ENCODE data around the gene COLEC12.
"Not testable (repeated sequence)": the region's sequence is repeated elsewhere in the genome, so short reads cannot be mapped to it uniquely, and the experiment has no call there.

COLEC12 gene

GRCh38 chr18:407191-407590 lies 93.3 kb downstream of the COLEC12 start:
- no peak for DNase-seq

DNA sequence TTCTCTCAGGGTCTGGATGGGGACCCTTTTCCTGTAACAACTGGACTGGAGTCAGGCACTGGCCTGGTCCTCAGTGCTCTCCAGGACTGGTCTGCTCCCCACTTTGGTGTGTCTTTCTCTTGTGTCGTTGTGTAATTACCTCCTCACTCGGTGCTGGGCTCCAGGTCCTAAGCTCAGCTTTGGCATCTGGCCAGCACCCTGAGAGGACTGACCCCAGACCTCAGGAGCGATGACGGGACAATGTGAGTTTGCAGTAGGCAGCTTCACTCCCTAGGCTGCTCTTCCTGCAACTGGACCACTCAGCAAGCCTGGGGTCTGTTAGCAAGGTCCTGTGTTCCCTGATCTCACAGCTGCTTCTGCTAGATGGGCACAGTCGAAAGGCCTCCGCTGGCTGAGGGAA lies 93.8 kb downstream of the COLEC12 start:
- DNase-seq = no peak

- not testable (repeated sequence) for DNase-seq
Measured at GRCh38 chr18:405006-405405, 95.5 kb downstream of the COLEC12 start.

DNA sequence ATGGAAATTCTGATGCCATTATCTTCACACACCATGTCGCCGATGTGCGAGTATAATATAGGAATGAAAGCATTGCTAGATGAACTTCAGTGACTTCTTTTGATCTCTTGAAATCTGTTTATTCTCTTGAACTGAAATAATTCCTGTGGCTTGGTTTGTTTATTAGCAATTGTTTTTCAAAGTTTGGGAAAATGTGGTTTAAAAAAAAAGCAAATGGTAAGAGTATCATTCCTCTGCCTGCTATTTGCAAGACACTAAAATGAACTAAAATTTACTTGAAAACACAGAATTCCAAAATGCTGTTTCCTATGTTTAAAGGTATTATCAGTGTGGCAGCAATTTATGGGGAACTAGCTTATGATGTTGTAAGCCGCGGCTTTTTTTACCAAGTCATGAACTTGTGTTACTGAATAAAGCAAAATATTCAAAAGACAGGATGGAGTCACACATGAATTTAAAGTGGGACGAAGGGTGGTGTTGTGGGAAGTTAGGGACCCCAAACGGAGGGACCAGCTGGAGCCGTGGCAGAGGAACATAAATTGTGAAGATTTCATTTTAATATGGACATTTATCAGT lies 96.4 kb downstream of the COLEC12 start:
- DNase-seq = no peak

GRCh38 chr18:402129-402528 lies 98.4 kb downstream of the COLEC12 start:
- DNase-seq = no peak

DNA sequence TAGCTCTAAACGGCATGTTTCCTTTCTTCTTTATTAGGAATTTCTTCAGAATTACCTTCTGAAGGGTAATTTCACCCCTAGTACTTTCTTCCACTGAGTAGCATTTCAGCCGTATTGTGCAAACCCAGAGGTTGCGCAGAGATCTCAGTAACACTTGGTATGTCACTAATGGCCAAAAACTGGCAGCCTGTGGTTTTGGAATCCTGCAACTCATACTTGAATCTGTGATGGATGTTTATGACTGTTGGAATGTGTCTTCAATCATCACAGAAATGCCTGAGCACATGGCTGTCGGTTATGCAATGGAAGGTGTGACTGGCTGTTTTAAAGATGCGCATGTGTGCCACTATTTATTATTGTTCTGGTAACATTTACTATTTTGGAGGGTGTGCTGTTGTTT lies 100.0 kb downstream of the COLEC12 start:
- no peak for DNase-seq

- DNase-seq = no peak
Measured at GRCh38 chr18:399631-400135, 100.8 kb downstream of the COLEC12 start.

DNA sequence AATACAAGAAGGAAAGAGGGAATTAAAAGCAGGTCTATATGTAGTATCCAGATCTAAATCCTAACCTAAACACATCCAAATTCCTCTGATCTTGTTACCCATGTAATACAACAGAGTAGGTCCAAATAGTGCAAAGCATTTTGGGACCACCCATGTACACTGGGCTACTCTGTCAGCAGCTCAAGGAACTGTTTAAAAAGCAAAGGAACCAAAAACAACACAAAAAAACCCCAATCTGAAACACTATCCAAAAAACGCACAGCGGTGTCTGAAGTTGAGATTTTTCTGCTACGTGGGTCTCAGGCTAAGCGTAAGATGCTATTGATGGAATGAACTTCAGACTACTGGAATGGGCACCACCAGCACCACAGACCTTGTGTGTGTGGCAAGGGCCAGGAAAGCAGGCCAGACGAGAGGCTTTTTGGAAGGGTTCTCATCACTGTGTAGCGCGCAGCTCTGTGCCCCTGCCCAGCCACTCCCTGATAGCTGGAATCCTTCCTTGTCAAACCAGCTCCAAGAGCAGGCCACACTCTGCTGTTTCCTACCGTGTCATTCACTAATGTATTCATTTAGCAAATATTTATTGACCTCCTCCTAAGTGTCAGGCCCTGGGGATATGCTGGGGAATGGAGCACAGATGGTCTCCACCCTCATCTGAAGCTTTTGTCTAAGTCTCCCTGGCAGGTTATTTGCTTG lies 101.4 kb downstream of the COLEC12 start:
- DNase-seq = no peak

- no peak for DNase-seq
Measured at GRCh38 chr18:396556-396955, 103.9 kb downstream of the COLEC12 start.

GRCh38 chr18:396251-396555 lies 104.3 kb downstream of the COLEC12 start:
- DNase-seq = no peak

GRCh38 chr18:395456-396250 lies 104.8 kb downstream of the COLEC12 start:
- DNase-seq = no peak

GRCh38 chr18:394987-395362 lies 105.5 kb downstream of the COLEC12 start:
- DNase-seq = no peak

DNA sequence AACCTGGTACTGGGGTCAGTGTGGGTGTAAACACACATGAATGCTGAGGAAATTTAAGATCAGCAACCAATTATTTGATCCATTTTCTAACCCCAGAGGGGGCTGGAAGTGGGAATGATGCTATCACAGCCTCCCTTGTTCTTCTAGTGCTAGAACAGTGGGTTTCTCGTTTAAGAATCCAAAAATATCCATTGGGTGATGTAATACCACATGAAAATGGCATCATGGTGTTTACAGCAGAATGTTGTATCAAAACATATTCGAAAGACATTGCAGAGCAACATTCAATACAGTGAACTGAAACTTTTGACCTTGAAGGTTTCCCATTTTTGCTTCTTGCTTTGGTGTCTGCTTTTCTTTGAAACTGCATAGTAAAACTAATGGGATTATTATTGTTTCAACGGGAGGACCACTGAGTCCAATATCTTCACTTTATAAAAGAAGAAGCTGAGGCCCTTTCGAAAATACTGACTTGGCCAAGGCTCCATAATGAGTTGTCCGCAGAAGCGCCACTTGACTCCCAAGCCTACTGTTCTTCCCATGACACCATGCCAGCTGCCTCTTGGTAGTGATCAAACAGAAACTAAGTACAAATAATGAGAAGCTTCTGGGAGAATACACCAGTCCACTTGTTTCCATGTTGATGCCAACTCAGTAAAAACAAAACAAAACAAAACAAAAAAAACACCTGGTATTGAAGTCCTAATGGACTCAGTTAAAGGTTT lies 106.1 kb downstream of the COLEC12 start:
- DNase-seq = no peak

DNA sequence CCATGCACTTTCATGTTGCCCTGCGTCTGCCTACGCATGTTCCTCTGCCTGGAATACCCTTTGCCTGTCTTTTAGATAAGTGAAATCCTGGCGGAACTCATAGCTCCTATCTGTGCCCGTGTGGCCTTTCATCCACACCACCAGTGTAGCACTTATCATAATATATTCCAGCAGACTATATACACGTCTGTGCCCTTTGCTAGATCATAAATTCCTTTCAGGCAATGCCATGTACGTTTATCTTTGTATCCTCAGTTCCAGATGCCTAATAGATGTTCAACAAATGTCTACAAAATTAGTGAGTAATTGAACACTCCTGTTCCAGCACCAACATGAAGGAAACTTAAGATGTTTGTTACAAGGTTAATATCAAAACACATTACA lies 106.9 kb downstream of the COLEC12 start:
- no peak for DNase-seq

GRCh38 chr18:392928-393573 lies 107.5 kb downstream of the COLEC12 start:
- DNase-seq = no peak

- no peak for DNase-seq
Measured at GRCh38 chr18:390741-391478, 109.6 kb downstream of the COLEC12 start.

DNA sequence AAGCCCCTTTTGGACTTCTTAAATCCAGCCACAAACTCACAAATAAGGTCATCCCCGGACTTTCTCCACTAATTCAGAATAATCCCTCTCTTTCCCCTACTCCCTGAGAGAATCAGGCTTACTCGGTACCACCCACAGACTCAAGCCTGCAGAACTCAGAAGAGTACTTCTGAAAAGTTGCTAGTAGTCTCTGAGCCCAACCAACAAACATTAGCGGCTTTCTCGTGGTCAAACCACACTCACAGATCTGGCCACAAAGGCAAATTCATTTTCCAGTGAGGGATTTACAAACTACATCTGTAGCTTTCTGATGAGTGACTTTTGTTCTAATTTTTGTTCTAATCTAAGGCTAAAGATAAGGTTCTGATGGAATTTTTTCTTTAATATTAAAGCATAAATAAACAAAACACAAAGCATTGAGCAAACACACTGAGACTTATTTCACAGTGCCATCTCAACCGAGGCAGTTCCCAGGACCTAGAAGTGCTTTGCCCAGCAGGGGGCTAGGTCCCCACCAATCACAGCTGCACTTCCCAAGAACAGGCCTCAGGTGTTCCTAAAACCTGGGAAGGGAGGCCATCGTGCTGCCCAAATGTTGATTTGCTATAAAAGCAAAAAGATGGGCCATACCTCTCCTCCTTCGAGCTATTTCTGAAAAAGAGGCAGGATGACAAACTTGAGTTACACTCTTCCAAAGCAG lies 110.7 kb downstream of the COLEC12 start:
- no peak for DNase-seq

DNA sequence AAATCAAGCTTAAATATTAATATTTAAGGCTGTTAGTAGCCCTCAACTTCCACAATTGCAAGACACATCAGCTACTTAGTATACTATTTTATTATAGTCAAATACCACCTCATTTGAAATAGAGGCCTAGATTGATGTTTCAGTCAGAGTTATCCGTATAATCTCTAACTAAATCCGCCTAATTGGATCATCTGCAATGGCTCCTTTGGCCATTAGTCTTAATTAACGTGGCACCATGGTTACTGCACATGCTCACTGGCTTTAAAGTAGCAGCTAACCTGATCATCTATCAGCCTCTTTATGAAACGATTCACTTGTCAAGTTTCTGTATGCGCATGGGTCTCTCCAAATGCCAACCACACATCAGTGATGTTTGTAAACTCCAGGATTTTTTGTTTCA lies 112.3 kb downstream of the COLEC12 start:
- DNase-seq = no peak

GRCh38 chr18:386994-387393 lies 113.5 kb downstream of the COLEC12 start:
- DNase-seq = no peak

DNA sequence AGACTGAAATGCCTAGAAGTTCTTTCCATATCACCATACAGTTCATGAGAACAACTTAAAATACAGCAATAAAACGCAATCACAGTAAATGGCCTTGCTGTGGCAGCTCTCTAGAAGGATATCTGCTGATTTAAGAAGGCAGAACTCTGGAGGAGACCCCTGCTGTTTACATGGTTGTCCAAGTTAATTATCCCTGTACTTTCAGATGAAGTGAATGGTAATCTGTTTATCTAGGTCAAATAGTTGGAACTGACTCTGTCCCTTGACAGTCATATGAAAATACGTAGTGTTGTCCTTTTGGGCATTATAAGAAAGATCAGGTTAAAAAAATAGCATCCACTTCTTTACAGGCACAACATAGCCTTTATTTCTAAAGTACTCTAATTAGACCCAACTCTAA lies 115.6 kb downstream of the COLEC12 start:
- no peak for DNase-seq

- DNase-seq = no peak
Measured at GRCh38 chr18:383135-383534, 117.4 kb downstream of the COLEC12 start.

All from GDM1 (cell line).